Esophagus muscularis mucosa (tissue), 3 donors: Measurements from ENCODE around the gene MPHOSPH6.

Experiments
- POLR2A ChIP-seq: fragments of 450-650 bp; IDR thresholded peaks from one replicate; pipeline ENCODE4 v1.6.1; 2017; ENCODE audit warnings: antibody characterized with exemption, moderate library complexity, mild to moderate bottlenecking, low read depth
- POLR2AphosphoS5 ChIP-seq, 2 donors: sonication (generic); formaldehyde crosslinking; IDR thresholded peaks; one replicate each; pipeline ENCODE4 v1.6.1; 2017; ENCODE audit warnings: antibody characterized with exemption in 2 of 2
- TF ChIP-seq, protein P1 (sequence below), 3 experiments: fragments of 200-600 bp in 2 of 3; fragments of 450-650 bp in 1 of 3; sonication (generic) in 2 of 3; IDR thresholded peaks; one replicate each; pipeline ENCODE4 v1.5.1; 2017 to 2019; ENCODE audit warnings: antibody characterized with exemption in 3 of 3, mild to moderate bottlenecking in 2 of 3, moderate library complexity in 1 of 3

DNA sequence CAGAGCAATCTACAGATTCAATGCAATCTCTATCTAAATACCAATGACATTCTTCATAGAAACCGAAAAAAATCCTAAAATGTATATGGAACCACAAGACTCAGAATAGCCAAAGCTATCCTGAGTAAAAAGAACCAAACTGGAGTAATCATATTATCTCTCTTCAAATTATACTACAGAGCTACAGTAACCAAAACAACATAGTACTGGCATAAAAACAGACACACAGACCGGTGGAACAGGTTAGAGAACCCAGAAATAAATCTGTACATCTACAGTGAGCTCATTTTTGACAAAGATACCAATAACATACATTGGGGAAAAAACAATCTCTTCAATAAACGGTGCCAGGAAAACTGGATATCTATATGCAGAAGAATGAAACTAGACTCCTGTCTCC lies 45.4 kb downstream of the MPHOSPH6 start:
- TF ChIP-seq POLR2AphosphoS5 (IDR thresholded peaks at IDR 0.05): no peak
- TF ChIP-seq, protein P1, sequence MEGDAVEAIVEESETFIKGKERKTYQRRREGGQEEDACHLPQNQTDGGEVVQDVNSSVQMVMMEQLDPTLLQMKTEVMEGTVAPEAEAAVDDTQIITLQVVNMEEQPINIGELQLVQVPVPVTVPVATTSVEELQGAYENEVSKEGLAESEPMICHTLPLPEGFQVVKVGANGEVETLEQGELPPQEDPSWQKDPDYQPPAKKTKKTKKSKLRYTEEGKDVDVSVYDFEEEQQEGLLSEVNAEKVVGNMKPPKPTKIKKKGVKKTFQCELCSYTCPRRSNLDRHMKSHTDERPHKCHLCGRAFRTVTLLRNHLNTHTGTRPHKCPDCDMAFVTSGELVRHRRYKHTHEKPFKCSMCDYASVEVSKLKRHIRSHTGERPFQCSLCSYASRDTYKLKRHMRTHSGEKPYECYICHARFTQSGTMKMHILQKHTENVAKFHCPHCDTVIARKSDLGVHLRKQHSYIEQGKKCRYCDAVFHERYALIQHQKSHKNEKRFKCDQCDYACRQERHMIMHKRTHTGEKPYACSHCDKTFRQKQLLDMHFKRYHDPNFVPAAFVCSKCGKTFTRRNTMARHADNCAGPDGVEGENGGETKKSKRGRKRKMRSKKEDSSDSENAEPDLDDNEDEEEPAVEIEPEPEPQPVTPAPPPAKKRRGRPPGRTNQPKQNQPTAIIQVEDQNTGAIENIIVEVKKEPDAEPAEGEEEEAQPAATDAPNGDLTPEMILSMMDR (IDR thresholded peaks at IDR 0.05): no peak
- no peak for TF ChIP-seq POLR2A
